Stimulated activated CD4-positive, alpha-beta T cell treated with anti-CD3 and anti-CD28 coated beads, Interleukin-12 subunit alpha, Interleukin-12 subunit beta, amount 100 ng/mL, for 4 hours (primary cell): ENCODE results near the gene ARL6IP1.
"Not testable (repeated sequence)": the region's sequence is repeated elsewhere in the genome, so short reads cannot be mapped to it uniquely, and the experiment has no call there.

Experiments
- DNase-seq: peaks from one replicate; pipeline ENCODE4 v3.0.0-alpha.2; 2020

The ARL6IP1 gene

DNA sequence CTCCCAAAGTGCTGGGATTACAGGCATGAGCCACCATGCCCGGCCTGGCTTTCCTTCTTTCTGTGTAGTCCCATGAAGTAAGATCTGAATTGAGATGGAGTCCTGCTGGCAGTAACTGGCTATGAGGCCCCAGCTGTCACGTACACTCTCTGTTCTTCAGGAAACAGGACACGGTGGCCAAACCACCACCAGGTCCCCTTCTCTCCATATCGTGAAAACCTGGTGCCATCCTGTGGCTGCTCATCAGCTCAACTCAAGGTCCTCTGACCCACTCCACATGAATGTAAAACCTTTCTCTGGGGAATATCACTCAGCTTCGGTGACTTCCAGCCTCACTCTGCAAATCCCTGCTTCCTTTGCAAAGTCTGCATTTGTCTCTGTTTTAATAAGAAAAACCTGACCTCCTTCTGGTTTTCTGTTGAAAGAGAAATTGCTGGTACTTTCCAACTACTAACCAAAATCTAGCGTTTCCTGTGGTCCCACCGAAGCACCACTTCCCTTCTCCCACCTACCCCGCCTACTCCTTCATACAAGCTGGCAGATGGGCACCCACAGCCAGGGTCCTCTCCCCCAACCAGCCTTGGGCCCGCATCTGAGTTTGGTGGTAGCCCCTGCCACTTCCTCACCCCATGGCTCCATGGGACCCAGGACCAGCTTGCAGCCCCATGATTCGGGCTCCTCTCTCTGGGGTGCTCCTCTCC, 43.2 kb downstream of the ARL6IP1 start:
- DNase-seq = not testable (repeated sequence)

DNA sequence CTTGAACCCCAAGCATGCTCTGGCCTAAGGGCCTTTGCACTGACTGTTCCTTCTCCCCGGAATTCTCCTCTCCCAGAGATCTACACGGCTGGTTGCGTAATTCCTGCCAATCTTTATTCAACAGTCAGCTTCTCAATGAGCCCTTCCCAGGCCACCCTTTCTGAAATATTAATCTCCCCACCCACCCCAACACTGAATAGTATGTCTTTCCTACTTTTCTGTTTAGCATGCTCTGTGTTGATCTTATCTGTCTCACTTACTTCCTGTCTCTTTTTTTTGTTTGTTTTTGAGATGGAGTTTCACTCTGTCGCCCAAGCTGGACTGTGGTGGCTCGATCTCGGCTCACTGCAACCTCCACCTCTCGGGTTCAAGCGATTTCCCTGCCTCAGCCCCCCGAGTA, 44.7 kb downstream of the ARL6IP1 start:
- DNase-seq = not testable (repeated sequence)

DNA sequence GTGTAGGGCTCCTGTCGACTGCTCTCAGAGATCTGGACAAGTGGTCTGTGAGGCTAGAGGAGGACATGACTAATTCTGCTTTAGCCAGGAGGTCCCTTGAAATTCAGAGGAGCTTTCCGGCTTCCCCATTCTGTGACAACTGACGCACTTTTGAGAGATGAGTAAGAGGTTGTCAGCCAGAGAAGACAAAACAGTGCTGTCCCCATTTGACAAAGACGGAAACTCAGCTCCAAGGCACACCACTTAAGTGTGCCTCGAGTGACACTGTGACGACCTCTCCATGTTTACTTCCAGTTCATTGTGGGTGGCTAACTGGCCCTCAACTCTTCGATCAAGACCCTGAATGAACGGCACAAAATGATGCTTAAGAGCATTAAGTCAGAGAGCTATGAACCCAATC, 58.5 kb downstream of the ARL6IP1 start:
- DNase-seq = not testable (repeated sequence)
